ENCODE data around the gene NECTIN2. TPM values are rescaled to one million over a fixed set of nuclear protein-coding genes. Genes with fewer than 3 reads are reported as not detected.

The NECTIN2 gene
- polyA plus RNA-seq, 2 of the 4 experiments (the other 2 are of a cell fraction) = 69.4 to 89.6 TPM

GRCh38 chr19:44904426-44904994 lies 58.4 kb downstream of the NECTIN2 start (continued):
- TF ChIP-seq HMGXB4 (CRISPR knock-in tag; IDR thresholded peaks at IDR 0.05; ENCODE audit: borderline replicate concordance) (no peak), CBX2 (IDR thresholded peaks at IDR 0.05; ENCODE audit: borderline replicate concordance, low read depth) (no peak), MAFK (IDR thresholded peaks at IDR 0.05; ENCODE audit: partially characterized antibody) (no peak), RARB (CRISPR knock-in tag; IDR thresholded peaks at IDR 0.05) (0 out of 2 replicates have a peak, but pooled peaks have one; percentile 18), TFCP2L1 (CRISPR knock-in tag; IDR thresholded peaks at IDR 0.05) (0 out of 2 replicates have a peak, but pooled peaks have one; percentile 17), BCL3 (IDR thresholded peaks at IDR 0.05) (no peak), SREBF2 (IDR thresholded peaks at IDR 0.05) (no peak), MAX (IDR thresholded peaks at IDR 0.05) (no peak), ESRRA (IDR thresholded peaks at IDR 0.05; ENCODE audit: borderline replicate concordance, low read length) (0 out of 2 replicates have a peak, but pooled peaks have one; percentile 34), HEYL (CRISPR knock-in tag; IDR thresholded peaks at IDR 0.05) (no peak), PHF8 (IDR thresholded peaks at IDR 0.05; ENCODE audit: borderline replicate concordance, low read depth) (no peak), ELK1 (IDR thresholded peaks at IDR 0.05; ENCODE audit: low read depth, low read length) (no peak), POLR2AphosphoS2 (conservative IDR thresholded peaks at IDR 0.05; ENCODE audit: low read length) (0 out of 2 replicates have a peak, but pooled peaks have one; percentile 79), RAD21 (conservative IDR thresholded peaks at IDR 0.05 in 1 of 2, IDR thresholded peaks at IDR 0.05 in 1 of 2) (no peak), ZC3H11A (IDR thresholded peaks at IDR 0.05) (no peak), ZFP36 (IDR thresholded peaks at IDR 0.05; ENCODE audit: borderline replicate concordance, partially characterized antibody) (peak; percentile 40), ZSCAN20 (CRISPR knock-in tag; IDR thresholded peaks at IDR 0.05) (no peak), ATOH8 (CRISPR knock-in tag; IDR thresholded peaks at IDR 0.05; ENCODE audit: low read depth) (no peak), HOXA7 (CRISPR knock-in tag; IDR thresholded peaks at IDR 0.05) (no peak), USF2 (IDR thresholded peaks at IDR 0.05) (no peak), FOSL2 (IDR thresholded peaks at IDR 0.05) (no peak), FOSL2 (CRISPR knock-in tag; IDR thresholded peaks at IDR 0.05) (no peak), BHLHE40 (IDR thresholded peaks at IDR 0.05; ENCODE audit: low read depth, low read length) (no peak), MAZ (IDR thresholded peaks at IDR 0.05; ENCODE audit: borderline replicate concordance, low read depth, low read length) (no peak), RCOR1 (IDR thresholded peaks at IDR 0.05; ENCODE audit: low read depth, low read length) (no peak), HOXB5 (CRISPR knock-in tag; IDR thresholded peaks at IDR 0.05) (no peak), RFX5 (IDR thresholded peaks at IDR 0.05) (no peak), RNF2 (IDR thresholded peaks at IDR 0.05; ENCODE audit: borderline replicate concordance, low read depth) (no peak), CHD4 (IDR thresholded peaks at IDR 0.05; ENCODE audit: borderline replicate concordance) (no peak), EP300 (IDR thresholded peaks at IDR 0.05) (no peak), EHF (CRISPR knock-in tag; IDR thresholded peaks at IDR 0.05) (no peak; the same call in 1 of the 2 replicates)
